ENCODE measurements around the gene FADS1.

Gene FADS1

DNA sequence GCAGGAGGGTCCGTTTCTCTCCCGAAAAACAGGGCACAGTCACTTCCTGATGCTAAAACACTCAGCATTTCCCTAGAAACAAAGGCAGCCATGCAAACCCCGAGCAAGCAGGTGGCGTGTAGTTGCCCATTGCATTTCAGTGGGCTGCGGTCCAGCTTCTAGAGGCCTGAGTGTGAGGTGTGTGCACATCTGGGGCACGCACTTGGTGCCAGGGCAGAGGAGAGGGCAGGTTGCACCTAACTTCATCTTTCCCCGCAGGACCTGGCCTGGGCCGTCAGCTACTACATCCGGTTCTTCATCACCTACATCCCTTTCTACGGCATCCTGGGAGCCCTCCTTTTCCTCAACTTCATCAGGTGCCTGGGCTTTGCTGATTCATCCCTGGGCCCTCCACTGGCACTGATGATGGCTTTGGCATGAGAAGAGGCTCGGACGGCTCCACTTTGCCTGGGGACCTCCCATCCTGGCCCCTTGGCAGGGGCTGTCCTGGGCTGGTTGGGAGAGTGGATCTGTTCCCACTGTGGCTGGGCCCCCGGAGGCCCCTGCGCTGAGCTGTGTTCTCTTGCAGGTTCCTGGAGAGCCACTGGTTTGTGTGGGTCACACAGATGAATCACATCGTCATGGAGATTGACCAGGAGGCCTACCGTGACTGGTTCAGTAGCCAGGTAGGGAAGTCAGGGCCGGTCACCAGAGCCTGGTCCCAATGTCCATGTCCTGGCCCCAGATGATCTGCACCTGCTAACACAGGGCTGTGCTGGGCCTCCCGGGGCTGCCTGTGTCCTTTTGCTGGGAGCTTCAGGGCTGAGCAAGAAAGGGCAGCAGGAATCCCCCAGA lies 46.1 kb upstream of the FADS1 start:
- Histone ChIP-seq H3K4me3 (no peak overlapping the region), H3K27me3 (no peaks in the 10 kb centered on the region), H3K27ac (no peak overlapping the region), H3K36me3 (peaks cover 38 to 65% (median 60%) of the 10 kb centered on the region in 3 donors), H3K9me3 (no peaks in the 10 kb centered on the region), H3K4me1 (peaks cover 0 to 8% (median 3%) of the 10 kb centered on the region in 4 donors)
- intact Hi-C loops (cut with DNase I; ENCODE audit: low total_unique reads): no loop called here
- no peak for DNase-seq
- TF ChIP-seq, protein P1, sequence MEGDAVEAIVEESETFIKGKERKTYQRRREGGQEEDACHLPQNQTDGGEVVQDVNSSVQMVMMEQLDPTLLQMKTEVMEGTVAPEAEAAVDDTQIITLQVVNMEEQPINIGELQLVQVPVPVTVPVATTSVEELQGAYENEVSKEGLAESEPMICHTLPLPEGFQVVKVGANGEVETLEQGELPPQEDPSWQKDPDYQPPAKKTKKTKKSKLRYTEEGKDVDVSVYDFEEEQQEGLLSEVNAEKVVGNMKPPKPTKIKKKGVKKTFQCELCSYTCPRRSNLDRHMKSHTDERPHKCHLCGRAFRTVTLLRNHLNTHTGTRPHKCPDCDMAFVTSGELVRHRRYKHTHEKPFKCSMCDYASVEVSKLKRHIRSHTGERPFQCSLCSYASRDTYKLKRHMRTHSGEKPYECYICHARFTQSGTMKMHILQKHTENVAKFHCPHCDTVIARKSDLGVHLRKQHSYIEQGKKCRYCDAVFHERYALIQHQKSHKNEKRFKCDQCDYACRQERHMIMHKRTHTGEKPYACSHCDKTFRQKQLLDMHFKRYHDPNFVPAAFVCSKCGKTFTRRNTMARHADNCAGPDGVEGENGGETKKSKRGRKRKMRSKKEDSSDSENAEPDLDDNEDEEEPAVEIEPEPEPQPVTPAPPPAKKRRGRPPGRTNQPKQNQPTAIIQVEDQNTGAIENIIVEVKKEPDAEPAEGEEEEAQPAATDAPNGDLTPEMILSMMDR (IDR thresholded peaks at IDR 0.05): no peak

DNA sequence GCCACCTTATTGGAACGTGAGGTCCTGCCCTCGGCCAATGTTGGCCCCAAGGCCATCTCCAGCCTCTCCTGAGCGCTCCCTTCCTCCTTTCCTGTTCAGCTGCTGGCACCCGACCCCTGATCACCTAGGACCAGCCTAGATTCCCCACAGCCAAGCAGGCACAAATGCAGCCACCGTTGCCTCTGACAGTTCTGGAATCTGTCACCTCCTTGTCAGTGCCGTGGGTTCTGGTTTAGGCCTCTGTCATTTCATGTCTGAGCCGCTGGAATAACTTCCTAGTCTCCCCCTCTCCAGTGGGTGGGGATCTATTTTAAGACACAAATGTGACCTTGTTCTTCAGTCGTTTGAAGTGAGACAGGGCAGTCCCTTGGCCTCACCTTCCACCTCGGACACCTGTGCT lies 44.8 kb upstream of the FADS1 start:
- Histone ChIP-seq H3K36me3 (peaks cover 50 to 78% (median 72%) of the 10 kb centered on the region in 3 donors), H3K27ac (no peak overlapping the region), H3K27me3 (no peaks in the 10 kb centered on the region), H3K4me3 (no peak overlapping the region), H3K9me3 (no peaks in the 10 kb centered on the region), H3K4me1 (peaks cover 0 to 8% (median 3%) of the 10 kb centered on the region in 4 donors)
- DNase-seq: no peak
- TF ChIP-seq, protein P1 (IDR thresholded peaks at IDR 0.05): no peak
- intact Hi-C loops (cut with DNase I; ENCODE audit: low total_unique reads): no loop called here

DNA sequence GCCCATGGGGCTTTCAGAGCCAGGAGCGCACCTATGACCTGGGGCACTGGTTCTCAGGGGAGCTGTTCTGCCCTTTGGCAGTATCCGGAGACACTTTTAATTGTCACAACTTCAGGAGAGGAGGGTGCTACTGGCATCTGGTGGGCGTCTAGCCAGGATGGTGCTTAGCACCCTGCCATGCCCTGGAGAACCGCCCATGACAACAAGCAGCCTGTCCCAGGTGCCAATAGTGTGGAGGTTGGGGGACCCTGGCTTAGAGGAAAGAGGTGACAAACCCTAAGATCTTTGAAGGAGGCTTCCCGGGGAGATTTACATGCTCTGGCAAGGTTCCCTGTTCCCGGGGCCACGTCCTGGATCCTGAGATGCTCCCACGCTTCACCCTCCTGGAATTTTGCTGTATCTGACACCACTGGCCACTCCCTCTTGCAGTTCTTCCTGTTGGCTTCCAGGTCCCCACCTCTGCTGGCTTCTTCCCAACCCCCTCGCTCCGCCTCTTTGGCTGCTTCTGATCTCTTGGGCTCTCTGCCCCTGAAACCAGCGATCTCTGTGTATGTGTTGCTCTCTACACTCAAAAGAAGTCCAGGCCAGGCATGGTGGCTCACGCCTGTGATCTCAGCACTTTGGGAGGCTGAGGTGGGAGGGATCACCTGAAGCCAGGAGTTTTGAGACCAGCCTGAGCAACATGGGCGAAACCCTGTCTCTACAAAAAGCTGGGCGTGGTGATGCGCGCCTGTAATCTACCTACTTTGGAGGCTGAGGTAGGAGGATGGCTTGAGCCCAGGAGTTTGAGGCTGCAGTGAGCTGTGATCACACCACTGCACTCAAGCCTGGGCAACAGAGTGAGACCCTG lies 43.5 kb upstream of the FADS1 start:
- no peak overlapping the region for H3K27ac ChIP-seq
- intact Hi-C loops (cut with DNase I; ENCODE audit: low total_unique reads): no loop called here
- DNase-seq: no peak

DNA sequence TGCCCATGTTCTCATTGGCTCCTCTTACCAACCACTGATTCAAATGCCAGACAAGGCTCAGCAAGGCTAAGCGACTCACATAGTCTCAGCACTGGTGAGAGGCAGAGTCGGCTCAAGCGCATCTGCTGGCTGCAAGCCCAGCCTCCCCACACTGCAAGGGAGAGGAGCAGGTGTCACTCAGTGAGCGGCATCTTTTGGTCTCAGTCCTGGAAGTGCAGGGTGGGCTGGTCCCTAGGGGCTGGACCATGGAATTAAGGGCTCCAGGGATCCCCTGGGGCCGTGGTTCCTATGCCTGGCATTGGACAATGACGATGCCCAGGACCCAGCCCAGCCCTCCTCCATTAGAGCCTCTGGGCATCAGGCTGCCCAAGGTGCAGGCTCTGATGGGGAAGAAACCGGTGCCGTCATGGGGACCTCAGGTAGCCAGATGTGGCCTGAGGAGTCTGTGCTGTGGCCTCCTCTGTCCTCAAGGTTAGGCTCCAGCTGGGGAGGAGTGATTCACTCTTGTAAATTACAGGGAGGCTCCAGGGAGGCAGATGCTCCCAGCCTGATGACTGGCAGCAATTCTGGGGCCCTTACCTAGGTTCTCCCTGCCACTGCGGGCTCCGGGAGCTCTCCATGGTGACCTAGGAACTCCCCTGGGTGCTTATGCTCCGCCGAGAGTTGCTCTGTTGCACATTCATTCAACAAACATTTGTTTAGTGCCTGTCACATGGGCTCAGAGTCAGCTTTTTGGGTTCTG lies 39.3 kb upstream of the FADS1 start:
- TF ChIP-seq, protein P1 (IDR thresholded peaks at IDR 0.05): no peak
- no peaks in the 10 kb centered on the region for H3K27me3 ChIP-seq
- no peaks in the 10 kb centered on the region for H3K9me3 ChIP-seq
- DNase-seq: no peak
- H3K27ac ChIP-seq: no peak overlapping the region
- H3K4me3 ChIP-seq: no peak overlapping the region
- peaks cover 0 to 8% (median 5%) of the 10 kb centered on the region in 4 donors for H3K4me1 ChIP-seq
- peaks cover 26 to 69% (median 53%) of the 10 kb centered on the region in 3 donors for H3K36me3 ChIP-seq
- intact Hi-C loops (cut with DNase I; ENCODE audit: low total_unique reads): no loop called here

More for the DNA sequence above, 43.5 kb upstream of the FADS1 start:
- TF ChIP-seq, protein P1 (IDR thresholded peaks at IDR 0.05): no peak
- Histone ChIP-seq H3K27me3 (no peaks in the 10 kb centered on the region), H3K9me3 (no peaks in the 10 kb centered on the region), H3K4me1 (peaks cover 0 to 8% (median 3%) of the 10 kb centered on the region in 4 donors), H3K4me3 (no peak overlapping the region), H3K36me3 (peaks cover 50 to 69% (median 65%) of the 10 kb centered on the region in 3 donors)

DNA sequence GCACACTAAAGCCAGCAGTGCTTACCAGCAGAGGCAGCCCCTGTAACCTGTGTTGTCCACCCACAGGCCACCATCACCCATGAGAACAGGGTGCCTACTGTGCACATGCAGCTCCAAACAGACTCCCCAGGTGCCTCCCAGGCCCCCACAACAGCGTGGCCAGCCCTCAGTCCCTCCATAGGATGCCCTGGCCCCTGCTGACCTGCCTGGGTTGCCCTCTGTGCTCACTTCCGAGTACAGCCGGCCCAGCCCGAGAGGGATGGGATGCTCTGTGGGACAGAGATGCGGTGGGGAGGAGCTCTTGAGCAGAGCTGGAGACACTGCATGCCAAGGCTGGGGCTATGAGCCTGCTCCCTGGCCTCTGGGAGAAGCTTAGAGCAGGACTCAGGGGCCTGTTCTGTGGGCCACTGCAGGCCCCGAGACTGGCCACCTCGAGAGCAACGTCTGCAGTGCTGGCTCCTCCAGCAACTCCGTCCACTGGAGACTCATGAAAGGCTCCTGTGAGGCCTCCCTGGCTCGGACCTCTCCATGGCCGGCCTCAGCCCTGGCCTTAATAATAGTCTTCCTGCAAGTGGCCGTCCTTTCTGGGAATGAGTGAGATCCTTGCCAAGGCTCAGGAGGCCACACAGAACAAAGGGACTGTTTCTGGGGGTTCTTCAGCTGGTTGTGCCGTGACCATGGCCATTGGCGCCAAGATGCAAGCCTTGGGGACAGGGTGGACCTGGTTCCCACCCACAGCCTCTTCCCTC lies 38.3 kb upstream of the FADS1 start:
- no peak overlapping the region for H3K4me3 ChIP-seq
- H3K27ac ChIP-seq: no peak overlapping the region
- no peaks in the 10 kb centered on the region for H3K27me3 ChIP-seq
- intact Hi-C loops (cut with DNase I; ENCODE audit: low total_unique reads): no loop called here
- H3K9me3 ChIP-seq: no peaks in the 10 kb centered on the region
- no peak for DNase-seq
- H3K36me3 ChIP-seq: peaks cover 36 to 70% (median 54%) of the 10 kb centered on the region in 3 donors
- H3K4me1 ChIP-seq: peaks cover 0 to 6% (median 2%) of the 10 kb centered on the region in 4 donors
- TF ChIP-seq, protein P1 (IDR thresholded peaks at IDR 0.05): no peak

Measured in tibial artery (tissue), 4 donors.